ENCODE results near the gene L3MBTL3.

- TF ChIP-seq, protein P1, sequence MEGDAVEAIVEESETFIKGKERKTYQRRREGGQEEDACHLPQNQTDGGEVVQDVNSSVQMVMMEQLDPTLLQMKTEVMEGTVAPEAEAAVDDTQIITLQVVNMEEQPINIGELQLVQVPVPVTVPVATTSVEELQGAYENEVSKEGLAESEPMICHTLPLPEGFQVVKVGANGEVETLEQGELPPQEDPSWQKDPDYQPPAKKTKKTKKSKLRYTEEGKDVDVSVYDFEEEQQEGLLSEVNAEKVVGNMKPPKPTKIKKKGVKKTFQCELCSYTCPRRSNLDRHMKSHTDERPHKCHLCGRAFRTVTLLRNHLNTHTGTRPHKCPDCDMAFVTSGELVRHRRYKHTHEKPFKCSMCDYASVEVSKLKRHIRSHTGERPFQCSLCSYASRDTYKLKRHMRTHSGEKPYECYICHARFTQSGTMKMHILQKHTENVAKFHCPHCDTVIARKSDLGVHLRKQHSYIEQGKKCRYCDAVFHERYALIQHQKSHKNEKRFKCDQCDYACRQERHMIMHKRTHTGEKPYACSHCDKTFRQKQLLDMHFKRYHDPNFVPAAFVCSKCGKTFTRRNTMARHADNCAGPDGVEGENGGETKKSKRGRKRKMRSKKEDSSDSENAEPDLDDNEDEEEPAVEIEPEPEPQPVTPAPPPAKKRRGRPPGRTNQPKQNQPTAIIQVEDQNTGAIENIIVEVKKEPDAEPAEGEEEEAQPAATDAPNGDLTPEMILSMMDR (IDR thresholded peaks at IDR 0.05): no peak
- TF ChIP-seq MAX (CRISPR knock-in tag; IDR thresholded peaks at IDR 0.05): no peak
- TF ChIP-seq PREB (CRISPR knock-in tag; IDR thresholded peaks at IDR 0.05; ENCODE audit: borderline replicate concordance): no peak
- no peak for TF ChIP-seq NFYB (CRISPR knock-in tag; conservative IDR thresholded peaks at IDR 0.05; ENCODE audit: low read depth)
- TF ChIP-seq SP1 (CRISPR knock-in tag; conservative IDR thresholded peaks at IDR 0.05): no peak
- TF ChIP-seq E2F1 (CRISPR knock-in tag; IDR thresholded peaks at IDR 0.05): no peak
- no peak for TF ChIP-seq ZNF121 (CRISPR knock-in tag; IDR thresholded peaks at IDR 0.05)
Measured at GRCh38 chr6:130026859-130027258, 8.5 kb downstream of the L3MBTL3 start.
